ENCODE measurements around the gene CFAP92.

Gene CFAP92

GRCh38 chr3:128975276-128975675 is 18.6 kb downstream of the CFAP92 start:
- DNase-seq = no peak

DNA sequence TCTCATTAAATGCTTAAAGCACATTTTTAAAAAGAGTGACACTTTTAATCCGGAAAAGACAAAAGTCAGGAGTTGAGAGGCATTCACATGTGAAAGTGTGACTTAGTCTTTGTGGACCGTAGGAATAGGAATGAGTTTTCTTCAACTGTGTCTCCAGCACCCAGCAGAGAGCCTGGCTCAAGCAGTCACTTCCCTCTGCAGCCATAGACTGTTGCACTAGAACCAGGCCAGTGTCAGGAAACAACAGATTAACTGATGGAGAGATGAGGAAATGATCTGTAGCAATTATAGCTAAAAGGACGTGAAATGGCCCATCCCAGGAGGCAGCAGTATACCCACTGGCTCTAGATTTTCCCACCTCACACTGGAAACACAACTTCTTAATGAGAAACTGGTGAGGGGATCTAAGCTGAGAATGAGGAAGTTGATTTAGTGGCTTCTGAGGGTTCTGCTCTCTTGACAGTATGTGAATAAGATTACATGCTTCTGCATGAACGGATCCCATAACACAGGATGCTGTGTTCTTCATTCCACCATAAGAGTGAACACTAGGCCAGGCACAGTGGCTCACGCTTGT is 19.8 kb downstream of the CFAP92 start:
- no peak for DNase-seq

DNA sequence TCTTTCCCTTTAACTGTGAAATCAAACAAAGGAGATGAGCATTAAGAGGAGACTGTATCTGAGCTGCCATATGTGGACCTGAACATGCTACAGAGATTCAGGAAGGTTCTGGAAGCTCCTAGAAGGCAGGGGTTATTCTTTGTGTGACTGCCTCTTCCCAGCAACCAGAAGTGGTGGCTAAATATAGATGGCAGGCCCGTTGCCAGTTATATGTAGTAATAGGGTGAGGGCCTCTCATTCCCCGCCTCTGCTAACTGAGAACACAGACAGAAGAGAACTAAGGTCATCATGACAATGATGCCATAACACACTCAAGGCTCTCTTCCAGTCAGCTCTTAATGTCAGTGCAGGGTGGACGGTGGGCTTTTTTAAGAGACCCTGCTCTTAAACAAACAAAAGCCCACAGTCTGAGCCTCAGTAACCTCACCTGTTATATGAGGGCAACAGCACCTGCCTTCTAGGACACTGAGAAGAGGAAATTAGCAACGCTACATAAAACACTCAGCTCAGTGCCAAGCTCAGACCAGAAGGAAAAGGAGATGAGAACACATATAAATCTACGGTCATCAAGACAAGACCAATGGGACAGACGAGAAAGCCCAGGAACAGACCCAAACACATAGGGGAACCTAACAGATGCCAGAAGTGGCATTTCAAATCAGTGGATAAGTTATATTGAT is 22.3 kb downstream of the CFAP92 start:
- no peak for DNase-seq

- no peak for DNase-seq
These were observed 23.2 kb downstream of the CFAP92 start for GRCh38 chr3:128970740-128971047.

DNA sequence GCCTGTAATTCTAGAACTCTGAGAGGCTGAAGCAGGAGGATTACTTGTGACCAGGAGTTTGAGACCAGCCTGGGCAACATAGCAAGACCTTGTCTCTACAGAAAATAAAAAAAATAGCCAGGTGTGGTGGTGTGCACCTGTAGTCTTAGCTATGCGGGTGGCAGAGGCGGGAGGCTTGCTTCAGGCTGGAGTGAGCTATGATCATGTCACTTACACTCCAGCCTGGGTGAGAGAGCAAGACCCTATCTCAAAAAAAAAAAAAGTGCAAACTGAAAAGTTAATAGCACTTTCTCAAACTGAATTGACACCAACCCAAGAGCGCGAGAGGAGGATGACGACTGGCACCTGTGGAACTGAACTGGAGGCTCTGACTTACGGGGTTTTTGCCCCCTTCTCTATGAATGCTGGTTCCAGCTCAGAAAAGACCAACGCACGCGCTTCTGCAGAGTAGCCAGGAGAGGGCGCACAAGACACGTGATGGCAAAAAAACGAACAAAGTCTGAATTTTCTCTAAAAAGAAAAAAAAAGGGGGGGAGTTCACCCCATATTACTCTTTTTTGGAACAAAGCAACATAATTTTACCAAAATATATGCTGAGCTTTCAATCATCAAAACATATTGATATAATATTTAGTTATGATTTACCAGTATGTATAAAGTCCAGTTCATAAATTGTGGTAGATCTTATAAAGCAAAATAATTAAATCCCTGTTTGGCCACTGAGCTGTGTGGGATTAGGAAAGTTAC is 23.7 kb downstream of the CFAP92 start:
- peak; percentile 49 for DNase-seq

DNA sequence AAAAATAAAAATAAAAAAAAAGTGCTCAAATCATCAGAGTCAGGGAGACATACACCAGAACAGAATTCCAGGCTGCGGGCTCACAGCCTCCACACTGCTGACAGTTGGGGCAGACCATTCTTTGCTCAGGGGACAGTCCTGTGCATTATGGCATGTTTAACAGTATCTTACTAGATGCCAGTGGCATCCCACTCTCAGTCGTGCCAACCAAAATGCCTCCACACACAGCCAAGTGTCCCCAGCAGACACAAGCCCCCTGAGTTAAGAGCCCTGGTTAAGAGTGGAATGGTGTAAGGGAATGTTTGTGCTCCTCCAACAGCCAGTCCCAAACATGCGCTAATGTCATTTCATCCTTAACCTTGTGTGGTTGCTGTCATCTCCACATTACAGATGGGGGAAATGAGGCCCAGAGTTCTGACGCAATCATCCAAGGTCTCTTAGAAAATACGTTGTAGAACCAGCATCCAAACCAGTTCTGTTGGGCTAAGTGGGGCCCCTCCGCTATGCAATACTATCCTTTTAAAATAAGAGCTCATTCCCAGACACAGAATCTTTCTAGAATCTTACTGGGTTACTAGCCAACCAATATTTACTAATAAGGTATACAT is 26.0 kb downstream of the CFAP92 start:
- DNase-seq = no peak

DNA sequence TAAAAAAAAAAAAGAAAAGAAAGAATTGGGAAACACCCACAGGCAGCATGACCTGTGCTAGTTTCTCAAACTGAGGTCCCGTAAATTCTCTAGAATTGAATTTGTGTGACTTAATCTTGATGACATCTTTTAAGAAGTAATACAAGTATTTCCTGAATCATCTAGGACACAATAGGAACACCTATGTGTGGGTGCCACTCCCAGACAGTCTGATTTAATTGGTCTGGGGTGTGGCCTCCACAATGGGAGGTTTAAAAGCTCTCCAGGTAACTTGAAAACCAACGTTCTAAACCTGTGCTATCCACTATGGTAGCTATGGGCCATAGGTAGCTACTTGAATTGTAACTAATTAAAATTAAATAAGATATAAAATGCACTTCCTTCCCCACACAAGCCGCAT is 28.1 kb downstream of the CFAP92 start:
- DNase-seq = no peak

DNA sequence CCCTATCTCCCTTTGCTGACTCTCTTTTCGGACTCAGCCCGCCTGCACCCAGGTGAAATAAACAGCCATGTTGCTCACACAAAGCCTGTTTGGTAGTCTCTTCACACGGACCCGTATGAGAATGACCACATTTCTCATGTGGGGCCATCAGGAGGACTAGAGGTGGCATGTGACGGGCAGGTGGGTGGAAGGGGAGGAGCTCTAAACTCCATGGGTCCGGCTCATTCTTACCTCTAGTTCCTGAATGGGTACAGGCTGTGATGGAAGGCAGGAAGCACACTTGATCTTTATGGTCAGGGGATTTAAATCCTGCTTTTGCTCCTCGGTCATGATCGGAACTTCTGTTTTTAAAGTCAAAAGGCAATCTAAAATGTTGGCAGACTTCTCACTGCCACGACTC is 28.6 kb downstream of the CFAP92 start:
- no peak for DNase-seq

DNA sequence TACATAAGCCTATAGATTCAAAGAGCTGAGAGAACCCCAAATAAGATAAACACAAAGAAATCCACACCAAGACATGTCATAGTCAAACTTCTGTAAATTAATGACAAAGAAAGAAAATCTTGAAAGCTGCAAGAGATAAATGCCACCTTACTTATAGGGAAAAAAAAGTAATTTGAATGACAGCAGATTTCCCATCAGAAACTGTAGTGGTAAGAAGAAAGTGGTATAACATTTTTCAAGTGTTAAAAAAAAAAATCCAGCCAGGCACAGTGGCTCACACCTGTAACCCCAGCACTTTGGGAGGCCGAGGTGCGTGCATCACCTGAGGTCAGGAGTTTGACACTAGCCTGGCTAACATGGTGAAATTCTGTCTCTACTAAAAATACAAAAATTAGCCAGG is 37.4 kb downstream of the CFAP92 start:
- no peak for DNase-seq

GRCh38 chr3:128950223-128950938 is 43.5 kb downstream of the CFAP92 start:
- DNase-seq = peak; percentile 61

- no peak for DNase-seq
These were observed 44.7 kb downstream of the CFAP92 start for GRCh38 chr3:128949158-128949557.

GRCh38 chr3:128946411-128946810 is 47.5 kb downstream of the CFAP92 start:
- no peak for DNase-seq

GRCh38 chr3:128945878-128946175 is 48.0 kb downstream of the CFAP92 start:
- DNase-seq = no peak

GRCh38 chr3:128945041-128945877 is 48.6 kb downstream of the CFAP92 start:
- DNase-seq = no peak

- DNase-seq = no peak
These were observed 51.5 kb downstream of the CFAP92 start for GRCh38 chr3:128942161-128942952.

GRCh38 chr3:128940252-128940651 is 53.6 kb downstream of the CFAP92 start:
- no peak for DNase-seq

DNA sequence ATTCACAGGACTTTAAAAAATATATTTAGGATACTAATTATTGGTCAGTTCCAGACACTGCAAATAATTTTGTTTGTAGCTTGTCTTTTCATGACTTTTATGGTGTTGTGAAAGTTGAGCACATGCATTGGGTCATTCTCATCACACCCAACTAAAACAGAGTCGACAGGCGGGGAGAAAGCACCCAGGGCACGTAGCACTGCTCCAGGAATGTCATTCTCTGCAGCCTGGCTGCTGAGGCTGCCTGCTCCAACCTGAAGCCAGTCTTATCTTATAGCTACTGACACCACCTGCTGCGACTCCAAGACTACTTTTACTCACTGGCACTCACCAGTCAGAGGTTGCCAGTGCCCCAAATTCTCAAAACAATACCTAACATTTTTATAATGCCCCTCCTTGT is 57.5 kb downstream of the CFAP92 start:
- DNase-seq = no peak

- no peak for DNase-seq
These were observed 58.0 kb downstream of the CFAP92 start for GRCh38 chr3:128935922-128936321.

- no peak for DNase-seq
These were observed 60.0 kb downstream of the CFAP92 start for GRCh38 chr3:128933922-128934253.

GRCh38 chr3:128933213-128933921 is 60.5 kb downstream of the CFAP92 start:
- no peak for DNase-seq

DNA sequence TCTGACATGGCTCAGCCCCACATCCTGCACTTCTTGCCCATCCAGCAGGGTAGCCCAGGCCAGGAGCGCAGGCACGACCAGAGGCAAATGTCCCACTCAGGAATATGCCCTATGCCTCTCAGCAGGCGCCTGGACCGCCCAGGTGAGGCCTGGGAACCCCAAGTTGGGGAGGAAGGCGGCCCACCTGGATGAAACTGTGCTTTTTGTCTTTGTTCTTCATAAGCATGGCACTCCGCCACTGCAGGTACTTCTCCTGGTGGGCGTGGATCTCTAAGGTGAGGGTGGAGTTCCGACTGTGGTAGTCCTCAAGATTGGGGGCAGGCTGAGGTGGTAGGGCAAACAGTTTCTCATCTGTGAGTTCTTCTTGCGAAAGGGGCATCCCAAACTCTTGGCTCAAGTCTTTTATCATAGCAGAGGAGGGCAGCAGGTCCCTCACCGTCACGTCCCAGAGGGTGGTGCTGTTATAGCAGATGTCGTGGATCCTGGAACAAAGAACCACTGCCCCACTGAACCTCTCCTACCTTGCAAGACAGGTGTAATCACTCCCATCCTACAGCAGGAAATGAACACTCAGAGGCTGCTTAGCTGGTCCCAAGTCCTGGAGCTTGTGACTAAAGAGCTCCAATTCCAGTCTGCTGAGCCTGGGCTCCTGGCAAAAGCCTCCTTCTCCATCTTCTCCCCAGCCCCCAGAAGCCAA is 61.2 kb downstream of the CFAP92 start:
- no peak for DNase-seq

Measured in NCI-H146 (cell line).